Testis (tissue), 2 donors: ENCODE results near the gene ARL5A.

ENCODE experiments used
- POLR2A ChIP-seq: fragments of 450-650 bp; IDR thresholded peaks from one replicate; pipeline ENCODE4 v1.6.1; 2017; ENCODE audit warnings: antibody characterized with exemption, mild to moderate bottlenecking, moderate library complexity
- TF ChIP-seq, protein P1 (sequence below), 3 experiments: fragments of 450-650 bp in 2 of 3; fragments of 200-600 bp in 1 of 3; sonication (generic) in 1 of 3; IDR thresholded peaks; one replicate each; pipeline ENCODE4 v1.5.1; 2016 to 2019; ENCODE audit warnings: antibody characterized with exemption in 3 of 3, mild to moderate bottlenecking in 2 of 3, moderate library complexity in 1 of 3

DNA sequence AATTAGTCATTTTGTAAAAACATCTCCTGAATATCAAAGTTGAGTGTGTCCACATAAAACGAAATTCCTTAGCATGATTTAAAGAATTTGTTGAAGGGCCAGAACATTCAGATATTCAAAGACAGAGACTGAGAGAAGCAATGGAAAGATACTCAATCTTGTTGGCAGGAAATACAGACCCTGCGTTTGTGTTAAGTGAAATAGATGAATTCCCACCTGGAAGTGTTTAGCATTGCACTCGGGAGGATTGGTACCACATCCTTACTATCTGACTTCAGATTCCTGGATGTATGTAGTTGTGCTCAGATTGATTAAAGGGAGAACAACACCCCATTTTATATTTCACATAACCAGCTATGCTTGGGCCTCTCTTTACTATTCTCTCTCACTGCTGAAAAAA, 9.7 kb upstream of the ARL5A start:
- TF ChIP-seq, protein P1, sequence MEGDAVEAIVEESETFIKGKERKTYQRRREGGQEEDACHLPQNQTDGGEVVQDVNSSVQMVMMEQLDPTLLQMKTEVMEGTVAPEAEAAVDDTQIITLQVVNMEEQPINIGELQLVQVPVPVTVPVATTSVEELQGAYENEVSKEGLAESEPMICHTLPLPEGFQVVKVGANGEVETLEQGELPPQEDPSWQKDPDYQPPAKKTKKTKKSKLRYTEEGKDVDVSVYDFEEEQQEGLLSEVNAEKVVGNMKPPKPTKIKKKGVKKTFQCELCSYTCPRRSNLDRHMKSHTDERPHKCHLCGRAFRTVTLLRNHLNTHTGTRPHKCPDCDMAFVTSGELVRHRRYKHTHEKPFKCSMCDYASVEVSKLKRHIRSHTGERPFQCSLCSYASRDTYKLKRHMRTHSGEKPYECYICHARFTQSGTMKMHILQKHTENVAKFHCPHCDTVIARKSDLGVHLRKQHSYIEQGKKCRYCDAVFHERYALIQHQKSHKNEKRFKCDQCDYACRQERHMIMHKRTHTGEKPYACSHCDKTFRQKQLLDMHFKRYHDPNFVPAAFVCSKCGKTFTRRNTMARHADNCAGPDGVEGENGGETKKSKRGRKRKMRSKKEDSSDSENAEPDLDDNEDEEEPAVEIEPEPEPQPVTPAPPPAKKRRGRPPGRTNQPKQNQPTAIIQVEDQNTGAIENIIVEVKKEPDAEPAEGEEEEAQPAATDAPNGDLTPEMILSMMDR (IDR thresholded peaks at IDR 0.05) = no peak
- TF ChIP-seq POLR2A = no peak
